Immature natural killer cell (primary cell): ENCODE results near the gene MAP1B. TPM values are rescaled to one million over a fixed set of nuclear protein-coding genes. Genes with fewer than 3 reads are reported as not detected.
A peak's percentile ranks its signal among the peaks of the same experiment; 100 is the strongest.

ENCODE experiments used
- DNase-seq, 3 donors: peaks; one replicate each; pipeline ENCODE4 v3.0.0; 2022; ENCODE audit warnings: mixed read lengths in 1 of 3
- H3K27ac Mint-ChIP-seq, 6 donors: one replicate each; pipeline ENCODE4 v1.8.0; 2020; ENCODE audit warnings: mixed read lengths in 6 of 6, mild to moderate bottlenecking in 5 of 6, inconsistent platforms in 4 of 6, moderate library complexity in 3 of 6
- H3K27me3 Mint-ChIP-seq, 3 donors: one replicate each; pipeline ENCODE4 v1.8.0; 2020 to 2021; ENCODE audit warnings: low read depth in 3 of 3, mild to moderate bottlenecking in 3 of 3, mixed read lengths in 3 of 3, moderate library complexity in 3 of 3, inconsistent platforms in 1 of 3
- H3K36me3 Mint-ChIP-seq, 3 donors: one replicate each; pipeline ENCODE4 v1.8.0; 2020; ENCODE audit warnings: mixed read lengths in 3 of 3, inconsistent platforms in 2 of 3, mild to moderate bottlenecking in 2 of 3
- H3K4me1 Mint-ChIP-seq, 2 donors: one replicate each; pipeline ENCODE4 v1.8.0; 2020; ENCODE audit warnings: inconsistent platforms in 2 of 2, mild to moderate bottlenecking in 2 of 2, mixed read lengths in 2 of 2, moderate library complexity in 1 of 2
- H3K4me3 Mint-ChIP-seq, 5 donors: one replicate each; pipeline ENCODE4 v1.8.0; 2020; ENCODE audit warnings: mild to moderate bottlenecking in 5 of 5, mixed read lengths in 5 of 5, inconsistent platforms in 3 of 5, moderate library complexity in 3 of 5
- H3K9me3 Mint-ChIP-seq, 6 donors: one replicate each; pipeline ENCODE4 v1.8.0; 2020; ENCODE audit warnings: mild to moderate bottlenecking in 6 of 6, mixed read lengths in 6 of 6, inconsistent platforms in 4 of 6, moderate library complexity in 3 of 6
- polyA plus RNA-seq, 3 donors: library from polyadenylated mRNA; unstranded; fragments of 300-500 nt; fragmentation: Illumina TruSeq; gene quantifications; one replicate each; pipeline ENCODE4 v1.2.3, GENCODE V29; 2021

Gene MAP1B
- polyA plus RNA-seq, 3 donors from 2014 or later: 0.02 to 0.30 (median 0.15) TPM

- H3K27me3 Mint-ChIP-seq: peaks cover 4 to 14% (median 13%) of the 10 kb centered on the region in 3 donors
- no peaks in the 10 kb centered on the region for H3K9me3 Mint-ChIP-seq
- no peak for DNase-seq
- H3K4me1 Mint-ChIP-seq: no peaks in the 10 kb centered on the region
- H3K36me3 Mint-ChIP-seq: no peaks in the 10 kb centered on the region
- no peak overlapping the region for H3K4me3 Mint-ChIP-seq
- no peak overlapping the region for H3K27ac Mint-ChIP-seq
Measured at GRCh38 chr5:72126796-72127195, 19.5 kb downstream of the MAP1B start.

- H3K27me3 Mint-ChIP-seq: peaks cover 5 to 10% (median 9%) of the 10 kb centered on the region in 3 donors
Measured at GRCh38 chr5:72129725-72130124, 22.4 kb downstream of the MAP1B start.

GRCh38 chr5:72130351-72130761 lies 23.1 kb downstream of the MAP1B start:
- DNase-seq: no peak
- no peaks in the 10 kb centered on the region for H3K36me3 Mint-ChIP-seq
- H3K4me3 Mint-ChIP-seq: no peak overlapping the region
- no peaks in the 10 kb centered on the region for H3K9me3 Mint-ChIP-seq
- no peak overlapping the region for H3K27ac Mint-ChIP-seq
- peaks cover 6 to 10% (median 9%) of the 10 kb centered on the region in 3 donors for H3K27me3 Mint-ChIP-seq
- no peaks in the 10 kb centered on the region for H3K4me1 Mint-ChIP-seq

More at GRCh38 chr5:72129725-72130124, 22.4 kb downstream of the MAP1B start:
- DNase-seq: no peak
- Mint-ChIP-seq H3K27ac (no peak overlapping the region), H3K9me3 (no peaks in the 10 kb centered on the region), H3K4me1 (no peaks in the 10 kb centered on the region), H3K36me3 (no peaks in the 10 kb centered on the region), H3K4me3 (no peak overlapping the region)

- no peaks in the 10 kb centered on the region for H3K9me3 Mint-ChIP-seq
- no peak overlapping the region for H3K4me3 Mint-ChIP-seq
- H3K4me1 Mint-ChIP-seq: peaks cover 0 to 5% of the 10 kb centered on the region in 2 donors
- DNase-seq: no peak
- peaks cover 5 to 9% (median 8%) of the 10 kb centered on the region in 3 donors for H3K27me3 Mint-ChIP-seq
- H3K27ac Mint-ChIP-seq: no peak overlapping the region
- no peaks in the 10 kb centered on the region for H3K36me3 Mint-ChIP-seq
Measured at GRCh38 chr5:72133212-72133990, 26.1 kb downstream of the MAP1B start.

- DNase-seq: no peak
- H3K27ac Mint-ChIP-seq: no peak overlapping the region
- no peaks in the 10 kb centered on the region for H3K36me3 Mint-ChIP-seq
- H3K27me3 Mint-ChIP-seq: peaks cover 5 to 9% (median 6%) of the 10 kb centered on the region in 3 donors
- H3K4me3 Mint-ChIP-seq: no peak overlapping the region
- peaks cover 7 to 14% of the 10 kb centered on the region in 2 donors for H3K4me1 Mint-ChIP-seq
- H3K9me3 Mint-ChIP-seq: no peaks in the 10 kb centered on the region
Measured at GRCh38 chr5:72134226-72134899, 27.1 kb downstream of the MAP1B start.

- peak; percentile 22 to 51 (median 38) for DNase-seq
Measured at GRCh38 chr5:72137826-72138409, 30.6 kb downstream of the MAP1B start.

GRCh38 chr5:72138943-72139521 lies 31.8 kb downstream of the MAP1B start:
- H3K36me3 Mint-ChIP-seq: no peaks in the 10 kb centered on the region
- peak in 2 of 3 donors; percentile 19 to 20 for DNase-seq
- peaks cover 7 to 14% (median 9%) of the 10 kb centered on the region in 3 donors for H3K27me3 Mint-ChIP-seq
- H3K27ac Mint-ChIP-seq: no peak overlapping the region
- peak overlapping the region in 1 of 5 donors; percentile 36 for H3K4me3 Mint-ChIP-seq
- H3K9me3 Mint-ChIP-seq: no peaks in the 10 kb centered on the region
- H3K4me1 Mint-ChIP-seq: peaks cover 8 to 18% of the 10 kb centered on the region in 2 donors

More at GRCh38 chr5:72137826-72138409, 30.6 kb downstream of the MAP1B start:
- H3K4me3 Mint-ChIP-seq: no peak overlapping the region
- no peak overlapping the region for H3K27ac Mint-ChIP-seq
- H3K36me3 Mint-ChIP-seq: no peaks in the 10 kb centered on the region
- no peaks in the 10 kb centered on the region for H3K9me3 Mint-ChIP-seq
- H3K27me3 Mint-ChIP-seq: peaks cover 4 to 14% (median 7%) of the 10 kb centered on the region in 3 donors
- H3K4me1 Mint-ChIP-seq: peaks cover 8 to 18% of the 10 kb centered on the region in 2 donors

- Mint-ChIP-seq H3K27me3 (peaks cover 4 to 14% (median 8%) of the 10 kb centered on the region in 3 donors), H3K27ac (peak overlapping the region in 1 of 6 donors; percentile 85), H3K36me3 (no peaks in the 10 kb centered on the region), H3K4me3 (no peak overlapping the region), H3K9me3 (no peaks in the 10 kb centered on the region), H3K4me1 (peaks cover 8 to 18% of the 10 kb centered on the region in 2 donors)
- no peak for DNase-seq
Measured at GRCh38 chr5:72140711-72141110, 33.4 kb downstream of the MAP1B start.

- Mint-ChIP-seq H3K4me1 (peaks cover 8 to 18% of the 10 kb centered on the region in 2 donors), H3K4me3 (no peak overlapping the region), H3K27me3 (peaks cover 4 to 14% (median 8%) of the 10 kb centered on the region in 3 donors), H3K9me3 (no peaks in the 10 kb centered on the region), H3K36me3 (no peaks in the 10 kb centered on the region), H3K27ac (no peak overlapping the region)
- no peak for DNase-seq
Measured at GRCh38 chr5:72141440-72142355, 34.4 kb downstream of the MAP1B start.

GRCh38 chr5:72144762-72145161 lies 37.5 kb downstream of the MAP1B start:
- Mint-ChIP-seq H3K36me3 (no peaks in the 10 kb centered on the region), H3K27me3 (peaks cover 1 to 14% (median 10%) of the 10 kb centered on the region in 3 donors), H3K9me3 (no peaks in the 10 kb centered on the region), H3K27ac (no peak overlapping the region), H3K4me3 (no peak overlapping the region), H3K4me1 (no peaks in the 10 kb centered on the region)
- no peak for DNase-seq

GRCh38 chr5:72145348-72145747 lies 38.1 kb downstream of the MAP1B start:
- Mint-ChIP-seq H3K4me1 (no peaks in the 10 kb centered on the region), H3K27me3 (peaks cover 1 to 12% (median 10%) of the 10 kb centered on the region in 3 donors), H3K27ac (no peak overlapping the region), H3K9me3 (no peaks in the 10 kb centered on the region), H3K4me3 (no peak overlapping the region), H3K36me3 (no peaks in the 10 kb centered on the region)
- no peak for DNase-seq

GRCh38 chr5:72146056-72146455 lies 38.8 kb downstream of the MAP1B start:
- no peak overlapping the region for H3K4me3 Mint-ChIP-seq
- no peak overlapping the region for H3K27ac Mint-ChIP-seq
- H3K36me3 Mint-ChIP-seq: no peaks in the 10 kb centered on the region
- peaks cover 1 to 10% (median 10%) of the 10 kb centered on the region in 3 donors for H3K27me3 Mint-ChIP-seq
- H3K9me3 Mint-ChIP-seq: no peaks in the 10 kb centered on the region
- no peaks in the 10 kb centered on the region for H3K4me1 Mint-ChIP-seq
- no peak for DNase-seq

GRCh38 chr5:72147569-72147968 lies 40.3 kb downstream of the MAP1B start:
- Mint-ChIP-seq H3K9me3 (no peaks in the 10 kb centered on the region), H3K27me3 (peaks cover 3 to 10% (median 8%) of the 10 kb centered on the region in 3 donors), H3K4me3 (no peak overlapping the region), H3K36me3 (no peaks in the 10 kb centered on the region), H3K4me1 (no peaks in the 10 kb centered on the region), H3K27ac (no peak overlapping the region)
- DNase-seq: no peak
